Measurements from ENCODE around the gene HIP1R. TPM values are rescaled to one million over a fixed set of nuclear protein-coding genes. Genes with fewer than 3 reads are reported as not detected.
A peak's percentile ranks its signal among the peaks of the same experiment; 100 is the strongest.

Gene HIP1R
- total and polyA plus RNA-seq, 2 of the 13 experiments (the other 11 are each of a cell fraction or from before 2014, with no cell fraction given): 18.4 to 25.5 TPM

DNA sequence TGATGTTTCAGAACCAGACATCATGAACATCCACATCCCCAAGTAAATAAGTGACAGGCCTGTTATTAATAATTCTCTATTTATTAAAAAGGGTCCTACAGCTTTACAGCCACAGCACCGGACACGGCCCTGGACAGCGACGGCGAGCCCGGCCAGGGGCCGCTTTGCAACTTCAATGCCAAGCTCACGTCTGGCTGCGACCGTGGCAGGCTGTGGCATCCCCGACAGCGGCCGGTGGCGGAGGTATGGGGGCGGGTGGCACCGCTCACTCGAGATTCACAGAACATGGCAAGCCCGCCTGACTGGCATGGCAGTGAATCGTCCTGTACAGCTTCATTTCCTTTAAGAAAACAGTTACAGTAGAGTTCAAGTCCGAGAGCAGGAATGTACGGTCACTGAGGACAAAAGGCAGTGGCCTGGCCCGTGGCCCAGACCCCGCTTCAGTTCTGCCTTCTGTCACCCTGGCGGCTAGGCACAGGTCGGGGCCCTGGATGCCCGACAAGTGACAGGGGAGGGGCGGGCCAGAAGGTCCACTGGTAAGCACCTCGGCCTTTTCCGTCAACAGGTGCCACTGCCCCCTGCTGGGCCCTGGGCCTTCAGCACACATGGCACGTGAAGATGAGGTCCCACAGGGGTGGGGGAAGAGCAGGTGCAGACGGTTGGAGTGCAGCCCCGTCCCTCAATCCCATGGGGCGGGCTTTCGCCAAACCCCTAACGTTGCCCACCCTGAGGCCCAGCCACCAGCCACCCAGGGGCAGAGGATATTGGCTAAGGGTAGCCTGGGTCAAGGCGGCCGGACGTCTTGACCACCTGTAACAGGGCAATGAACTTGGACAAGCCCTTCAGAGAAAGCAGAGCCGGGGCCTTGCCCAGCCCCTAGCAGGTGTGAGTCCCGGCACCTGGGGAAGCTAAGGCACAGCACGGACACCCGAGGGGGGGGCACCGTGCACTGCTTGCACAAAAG, 30.3 kb downstream of the HIP1R start (continued):
- TF ChIP-seq ZNF510 (CRISPR knock-in tag; IDR thresholded peaks at IDR 0.05; ENCODE audit: low read depth) (no peak), SNAI1 (CRISPR knock-in tag; IDR thresholded peaks at IDR 0.05; ENCODE audit: borderline replicate concordance) (no peak), SKI (IDR thresholded peaks at IDR 0.05; ENCODE audit: partially characterized antibody) (peak; percentile 49), ZFP62 (CRISPR knock-in tag; IDR thresholded peaks at IDR 0.05) (no peak), ZNF547 (CRISPR knock-in tag; IDR thresholded peaks at IDR 0.05) (no peak), RARG (CRISPR knock-in tag; IDR thresholded peaks at IDR 0.05; ENCODE audit: low read depth) (no peak), PHF21A (CRISPR knock-in tag; IDR thresholded peaks at IDR 0.05) (no peak), ZSCAN12 (CRISPR knock-in tag; IDR thresholded peaks at IDR 0.05) (no peak), SPEN (CRISPR knock-in tag; IDR thresholded peaks at IDR 0.05; ENCODE audit: low read depth) (no peak), SIX4 (CRISPR knock-in tag; IDR thresholded peaks at IDR 0.05) (no peak)
- TF ChIP-seq, protein P1, sequence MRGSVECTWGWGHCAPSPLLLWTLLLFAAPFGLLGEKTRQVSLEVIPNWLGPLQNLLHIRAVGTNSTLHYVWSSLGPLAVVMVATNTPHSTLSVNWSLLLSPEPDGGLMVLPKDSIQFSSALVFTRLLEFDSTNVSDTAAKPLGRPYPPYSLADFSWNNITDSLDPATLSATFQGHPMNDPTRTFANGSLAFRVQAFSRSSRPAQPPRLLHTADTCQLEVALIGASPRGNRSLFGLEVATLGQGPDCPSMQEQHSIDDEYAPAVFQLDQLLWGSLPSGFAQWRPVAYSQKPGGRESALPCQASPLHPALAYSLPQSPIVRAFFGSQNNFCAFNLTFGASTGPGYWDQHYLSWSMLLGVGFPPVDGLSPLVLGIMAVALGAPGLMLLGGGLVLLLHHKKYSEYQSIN (CRISPR knock-in tag; IDR thresholded peaks at IDR 0.05; ENCODE audit: borderline replicate concordance): no peak
- TF ChIP-seq, protein P2, sequence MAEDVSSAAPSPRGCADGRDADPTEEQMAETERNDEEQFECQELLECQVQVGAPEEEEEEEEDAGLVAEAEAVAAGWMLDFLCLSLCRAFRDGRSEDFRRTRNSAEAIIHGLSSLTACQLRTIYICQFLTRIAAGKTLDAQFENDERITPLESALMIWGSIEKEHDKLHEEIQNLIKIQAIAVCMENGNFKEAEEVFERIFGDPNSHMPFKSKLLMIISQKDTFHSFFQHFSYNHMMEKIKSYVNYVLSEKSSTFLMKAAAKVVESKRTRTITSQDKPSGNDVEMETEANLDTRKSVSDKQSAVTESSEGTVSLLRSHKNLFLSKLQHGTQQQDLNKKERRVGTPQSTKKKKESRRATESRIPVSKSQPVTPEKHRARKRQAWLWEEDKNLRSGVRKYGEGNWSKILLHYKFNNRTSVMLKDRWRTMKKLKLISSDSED (CRISPR knock-in tag; IDR thresholded peaks at IDR 0.05): no peak

Data from HepG2 (cell line).